HFF-Myc (cell line): Measurements from ENCODE around the gene RELB.
"Not testable (repeated sequence)": the region's sequence is repeated elsewhere in the genome, so short reads cannot be mapped to it uniquely, and the experiment has no call there.

ENCODE experiments used
- DNase-seq: peaks from one replicate; pipeline ENCODE4 v3.0.0-alpha.2; 2011; ENCODE audit warnings: low read depth; ENCODE audit errors: extremely low read depth
- H3K4me3 ChIP-seq: replicated peaks from 2 replicates; pipeline ENCODE4 v1.5.1; 2011; ENCODE audit warnings: low read depth, mild to moderate bottlenecking, control low read depth, low read length
- TF ChIP-seq, protein P1 (sequence below): IDR thresholded peaks from 2 replicates; pipeline ENCODE4 v1.5.1; 2012; ENCODE audit warnings: mild to moderate bottlenecking, low read depth, low read length, control low read depth; ENCODE audit errors: missing control alignments

The RELB gene

DNA sequence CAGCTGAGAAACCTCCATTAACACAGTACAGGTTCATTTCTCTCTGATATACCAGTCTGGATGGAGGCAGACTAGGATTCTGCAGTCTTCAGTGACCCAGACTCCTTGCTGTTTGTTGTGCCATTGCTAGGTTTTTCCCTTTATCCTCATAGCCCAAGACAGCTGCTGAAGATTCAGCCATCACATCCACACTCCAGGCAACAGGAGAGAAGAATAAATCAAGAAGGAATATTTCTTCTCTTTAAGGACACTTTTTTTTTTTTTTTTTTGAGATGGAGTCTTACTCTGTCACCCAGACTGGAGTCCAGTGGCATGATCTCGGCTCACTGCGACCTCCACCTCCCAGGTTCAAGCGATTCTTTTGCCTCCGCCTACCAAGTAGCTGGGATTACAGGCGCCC is 31.8 kb upstream of the RELB start:
- H3K4me3 ChIP-seq = no peak overlapping the region
- TF ChIP-seq, protein P1, sequence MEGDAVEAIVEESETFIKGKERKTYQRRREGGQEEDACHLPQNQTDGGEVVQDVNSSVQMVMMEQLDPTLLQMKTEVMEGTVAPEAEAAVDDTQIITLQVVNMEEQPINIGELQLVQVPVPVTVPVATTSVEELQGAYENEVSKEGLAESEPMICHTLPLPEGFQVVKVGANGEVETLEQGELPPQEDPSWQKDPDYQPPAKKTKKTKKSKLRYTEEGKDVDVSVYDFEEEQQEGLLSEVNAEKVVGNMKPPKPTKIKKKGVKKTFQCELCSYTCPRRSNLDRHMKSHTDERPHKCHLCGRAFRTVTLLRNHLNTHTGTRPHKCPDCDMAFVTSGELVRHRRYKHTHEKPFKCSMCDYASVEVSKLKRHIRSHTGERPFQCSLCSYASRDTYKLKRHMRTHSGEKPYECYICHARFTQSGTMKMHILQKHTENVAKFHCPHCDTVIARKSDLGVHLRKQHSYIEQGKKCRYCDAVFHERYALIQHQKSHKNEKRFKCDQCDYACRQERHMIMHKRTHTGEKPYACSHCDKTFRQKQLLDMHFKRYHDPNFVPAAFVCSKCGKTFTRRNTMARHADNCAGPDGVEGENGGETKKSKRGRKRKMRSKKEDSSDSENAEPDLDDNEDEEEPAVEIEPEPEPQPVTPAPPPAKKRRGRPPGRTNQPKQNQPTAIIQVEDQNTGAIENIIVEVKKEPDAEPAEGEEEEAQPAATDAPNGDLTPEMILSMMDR = no peak
- no peak for DNase-seq

DNA sequence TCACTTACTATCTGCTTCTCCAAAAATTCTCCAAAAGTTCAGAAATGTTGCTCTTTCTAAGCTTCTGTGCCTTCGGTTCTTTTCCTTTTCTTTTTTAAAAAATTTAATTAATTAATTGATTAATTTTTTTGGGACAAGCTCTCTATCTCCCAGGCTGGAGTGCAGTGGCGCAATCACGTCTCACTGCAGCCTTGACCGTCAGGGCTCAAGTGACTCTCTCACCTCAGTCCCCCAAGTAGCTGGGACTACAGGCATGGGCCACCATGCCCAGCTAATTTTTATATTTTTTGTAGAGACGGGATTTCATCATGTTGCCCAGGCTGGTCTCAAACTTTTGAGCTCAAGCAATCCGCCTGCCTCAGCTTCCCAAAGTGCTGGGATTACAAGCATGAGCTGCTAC is 29.8 kb upstream of the RELB start:
- not testable (repeated sequence) for H3K4me3 ChIP-seq, DNase-seq

- DNase-seq = no peak
- TF ChIP-seq, protein P1 = no peak
- no peak overlapping the region for H3K4me3 ChIP-seq
These were observed 28.5 kb upstream of the RELB start for GRCh38 chr19:44972802-44973201.

DNA sequence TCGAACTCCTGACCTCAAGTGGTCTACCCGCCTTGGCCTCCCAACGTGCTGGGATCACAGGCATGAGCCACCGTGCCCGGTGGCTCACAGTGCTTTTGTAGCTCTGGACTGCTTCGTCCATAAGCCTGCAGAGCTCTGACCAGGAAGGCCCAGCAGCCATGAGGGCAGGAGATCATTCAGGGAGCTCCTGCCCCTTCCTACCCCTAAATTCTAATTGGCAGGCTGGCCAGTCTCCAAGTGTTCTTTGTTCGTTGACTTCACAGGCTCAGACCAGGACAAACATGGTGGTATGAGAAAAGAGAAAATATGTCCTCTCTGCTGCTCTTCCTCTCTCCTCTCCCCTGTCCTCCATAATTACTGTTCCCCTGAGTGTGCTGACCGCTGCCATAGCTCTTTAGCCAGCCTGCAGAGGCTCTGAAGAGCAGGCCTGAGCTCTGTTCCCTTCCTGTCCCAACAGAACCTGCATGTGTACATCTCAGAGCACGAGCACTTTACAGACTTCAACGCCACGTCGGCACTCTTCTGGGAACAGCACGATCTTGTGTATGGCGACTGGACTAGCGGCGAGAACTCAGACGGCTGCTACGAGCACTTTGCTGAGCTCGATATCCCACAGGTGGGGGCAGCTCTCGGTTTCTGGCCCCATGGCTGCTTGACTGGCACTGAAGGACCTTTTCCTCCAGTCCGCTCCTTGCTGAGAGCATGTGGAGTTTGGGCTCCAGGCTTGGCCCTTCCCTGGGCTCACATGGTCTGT is 27.1 kb upstream of the RELB start:
- no peak for DNase-seq
- TF ChIP-seq, protein P1 = no peak
- no peak overlapping the region for H3K4me3 ChIP-seq

DNA sequence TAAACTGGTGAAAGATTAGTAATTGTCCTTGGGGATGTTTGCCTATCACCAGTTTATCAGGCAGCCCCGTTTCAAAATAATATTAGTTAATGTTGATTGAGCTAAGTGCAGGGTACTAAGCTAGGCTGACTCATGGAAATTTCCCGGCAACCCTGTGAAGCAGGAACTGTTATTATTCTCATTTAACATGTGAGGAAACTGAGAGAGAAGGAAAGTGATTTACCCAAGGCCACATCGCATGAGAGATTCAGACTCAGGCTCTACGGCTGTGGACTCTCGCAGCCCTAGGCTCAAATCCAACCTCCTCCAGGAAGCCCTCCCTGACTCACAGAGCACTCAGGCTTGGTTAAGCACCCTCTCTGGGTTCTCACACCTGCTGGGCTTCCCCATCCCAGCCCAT is 26.4 kb upstream of the RELB start:
- DNase-seq = no peak
- H3K4me3 ChIP-seq = no peak overlapping the region
- TF ChIP-seq, protein P1 = no peak

- H3K4me3 ChIP-seq = no peak overlapping the region
- TF ChIP-seq, protein P1 = no peak
- no peak for DNase-seq
These were observed 25.8 kb upstream of the RELB start for GRCh38 chr19:44975444-44975843.

GRCh38 chr19:44984005-44984404 is 17.3 kb upstream of the RELB start:
- DNase-seq = no peak
- H3K4me3 ChIP-seq = no peak overlapping the region
- TF ChIP-seq, protein P1 = no peak
